Prostate gland (tissue), 2 donors: Measurements from ENCODE around the gene UNC5C.

Experiments
- POLR2A ChIP-seq: fragments of 450-650 bp; IDR thresholded peaks from one replicate; pipeline ENCODE4 v1.6.1; 2016; ENCODE audit warnings: antibody characterized with exemption, mild to moderate bottlenecking
- TF ChIP-seq, protein P1 (sequence below), 4 experiments: fragments of 200-600 bp in 2 of 4; fragments of 450-650 bp in 2 of 4; sonication (generic) in 2 of 4; IDR thresholded peaks; 1 replicate in 3 of 4; 2 replicates in 1 of 4; pipeline ENCODE4 v1.5.1; 2016 to 2019; ENCODE audit warnings: antibody characterized with exemption in 4 of 4, mild to moderate bottlenecking in 2 of 4, moderate library complexity in 2 of 4

- TF ChIP-seq, protein P1, sequence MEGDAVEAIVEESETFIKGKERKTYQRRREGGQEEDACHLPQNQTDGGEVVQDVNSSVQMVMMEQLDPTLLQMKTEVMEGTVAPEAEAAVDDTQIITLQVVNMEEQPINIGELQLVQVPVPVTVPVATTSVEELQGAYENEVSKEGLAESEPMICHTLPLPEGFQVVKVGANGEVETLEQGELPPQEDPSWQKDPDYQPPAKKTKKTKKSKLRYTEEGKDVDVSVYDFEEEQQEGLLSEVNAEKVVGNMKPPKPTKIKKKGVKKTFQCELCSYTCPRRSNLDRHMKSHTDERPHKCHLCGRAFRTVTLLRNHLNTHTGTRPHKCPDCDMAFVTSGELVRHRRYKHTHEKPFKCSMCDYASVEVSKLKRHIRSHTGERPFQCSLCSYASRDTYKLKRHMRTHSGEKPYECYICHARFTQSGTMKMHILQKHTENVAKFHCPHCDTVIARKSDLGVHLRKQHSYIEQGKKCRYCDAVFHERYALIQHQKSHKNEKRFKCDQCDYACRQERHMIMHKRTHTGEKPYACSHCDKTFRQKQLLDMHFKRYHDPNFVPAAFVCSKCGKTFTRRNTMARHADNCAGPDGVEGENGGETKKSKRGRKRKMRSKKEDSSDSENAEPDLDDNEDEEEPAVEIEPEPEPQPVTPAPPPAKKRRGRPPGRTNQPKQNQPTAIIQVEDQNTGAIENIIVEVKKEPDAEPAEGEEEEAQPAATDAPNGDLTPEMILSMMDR (IDR thresholded peaks at IDR 0.05), result no peak
- TF ChIP-seq POLR2A, result no peak
Measured at GRCh38 chr4:95141361-95141760, 407.4 kb downstream of the UNC5C start.
